ENCODE measurements around the gene TSKS.

- TF ChIP-seq CTCF (IDR thresholded peaks at IDR 0.05): no peak
- no peak for TF ChIP-seq ZFX (IDR thresholded peaks at IDR 0.05; ENCODE audit: borderline replicate concordance)
Measured at GRCh38 chr19:49738268-49738667, 24.8 kb downstream of the TSKS start.
